GM18507 (cell line): ENCODE data around the gene FAM168A.

Experiments
- DNase-seq: peaks from one replicate; pipeline ENCODE4 v3.0.0; 2011; ENCODE audit warnings: low read depth; ENCODE audit not compliant: insufficient read length; ENCODE audit errors: extremely low spot score
- FAIRE-seq: peaks from 2 replicates; lab custom pipeline; 2011; peaks lifted over from hg19 to GRCh38; lab: Jason Lieb, UNC

Gene FAM168A

GRCh38 chr11:73386016-73386415, 211.9 kb downstream of the FAM168A start:
- no peak for DNase-seq
- peak; percentile 81 for FAIRE-seq

GRCh38 chr11:73384872-73385689, 212.8 kb downstream of the FAM168A start:
- FAIRE-seq: peak; percentile 77
- peak; percentile 55 for DNase-seq

GRCh38 chr11:73384531-73384871, 213.4 kb downstream of the FAM168A start:
- no peak for FAIRE-seq

DNA sequence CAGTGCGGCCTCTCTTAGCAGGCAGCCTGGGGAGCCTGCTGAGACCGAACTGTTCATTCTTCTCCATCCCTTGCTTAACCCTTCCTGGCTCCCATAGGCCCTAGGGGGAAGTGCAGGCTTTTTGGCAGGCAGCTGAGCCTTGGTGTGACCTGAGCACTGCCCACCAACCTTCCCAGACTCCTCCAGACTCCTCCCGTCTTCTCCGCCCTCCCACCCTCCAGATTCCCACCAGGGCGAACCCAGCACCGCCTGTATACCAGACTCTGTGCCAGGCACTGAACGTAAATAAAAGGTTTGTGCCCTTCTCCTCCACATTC, 213.8 kb downstream of the FAM168A start:
- no peak for FAIRE-seq
- no peak for DNase-seq

More at GRCh38 chr11:73384531-73384871, 213.4 kb downstream of the FAM168A start:
- no peak for DNase-seq

DNA sequence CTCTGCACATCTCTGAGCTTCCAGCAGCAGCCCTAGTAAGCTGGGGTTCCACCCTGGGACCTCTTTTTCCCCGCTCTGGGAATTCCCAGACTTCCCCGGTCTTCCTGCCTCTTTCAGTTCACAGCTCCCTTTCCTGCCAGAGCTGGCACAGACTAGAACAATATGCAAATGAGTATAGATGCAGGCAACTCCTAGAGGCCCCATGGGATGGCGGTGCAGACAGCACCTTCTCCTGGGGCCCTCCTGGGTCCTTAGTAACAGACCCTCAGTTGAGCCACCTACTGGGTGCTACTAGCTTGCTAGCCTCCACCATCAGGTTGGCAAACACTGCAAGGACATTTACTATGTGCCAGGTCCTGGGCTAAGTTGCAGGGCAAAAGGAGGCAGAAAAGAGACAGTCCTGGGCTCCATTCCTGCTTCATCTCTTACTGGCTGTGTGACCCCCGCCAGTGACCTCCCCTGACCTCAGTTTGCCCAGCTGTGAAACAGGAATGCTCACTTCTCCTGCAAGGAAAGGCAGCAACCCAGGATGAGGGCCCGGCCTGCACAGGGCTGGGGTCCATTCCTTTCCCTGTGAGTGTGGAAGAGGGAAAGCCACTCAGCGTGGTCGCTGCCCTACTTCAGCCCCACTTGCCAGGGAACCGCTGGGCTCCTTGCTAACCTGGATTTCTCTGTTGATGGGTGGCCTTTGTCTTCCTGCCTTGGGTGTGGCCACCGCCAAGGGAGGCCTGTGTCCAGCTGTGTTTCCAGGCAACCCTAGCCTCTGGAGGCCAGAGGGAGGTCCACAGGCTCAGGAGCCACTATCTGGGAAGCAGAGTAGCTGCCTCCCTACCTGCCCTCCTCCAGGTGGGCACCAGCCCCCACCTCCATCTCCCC, 214.4 kb downstream of the FAM168A start:
- DNase-seq (no peak), FAIRE-seq (peak; percentile 26)

DNA sequence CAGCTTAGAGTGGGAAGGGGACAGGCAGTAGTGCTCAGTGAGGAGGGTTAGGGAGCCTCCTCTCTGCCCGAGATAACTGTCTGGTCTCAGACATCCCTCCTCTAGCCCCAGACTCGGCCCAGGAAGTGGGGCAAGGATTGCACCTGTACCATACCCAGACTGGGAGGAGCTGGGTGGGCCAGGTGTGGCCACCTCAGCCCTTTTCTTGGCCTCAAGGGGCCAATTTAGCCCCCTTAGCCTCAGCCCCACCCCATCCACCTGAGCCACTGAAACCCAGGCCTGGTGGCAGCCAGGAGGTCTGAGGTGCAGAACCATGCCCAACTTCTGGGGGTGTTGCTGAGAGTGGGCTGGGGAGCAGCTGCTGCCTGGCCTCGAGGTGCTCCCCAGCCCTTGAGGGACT, 215.2 kb downstream of the FAM168A start:
- DNase-seq (no peak), FAIRE-seq (no peak)

DNA sequence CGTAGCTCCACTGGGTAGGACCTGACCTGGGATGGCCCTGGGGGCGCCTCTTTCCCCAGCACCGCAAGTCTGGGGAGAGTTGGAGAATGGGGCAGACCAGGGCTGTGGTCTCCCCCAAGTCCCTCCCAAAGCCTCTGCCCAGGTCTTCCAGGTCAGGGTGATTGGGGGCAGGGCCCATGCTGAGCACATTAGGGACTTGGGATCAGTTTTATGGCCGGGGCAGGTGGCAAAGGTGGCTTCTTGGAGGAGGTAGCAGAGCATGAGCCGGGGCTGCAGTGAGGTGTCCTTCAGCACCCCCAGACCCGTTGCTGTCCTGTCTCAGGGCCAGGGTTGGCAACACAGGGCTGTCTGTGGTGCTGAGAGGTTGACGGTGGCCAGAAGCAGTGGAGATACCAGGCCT, 215.7 kb downstream of the FAM168A start:
- FAIRE-seq: no peak
- DNase-seq: no peak

DNA sequence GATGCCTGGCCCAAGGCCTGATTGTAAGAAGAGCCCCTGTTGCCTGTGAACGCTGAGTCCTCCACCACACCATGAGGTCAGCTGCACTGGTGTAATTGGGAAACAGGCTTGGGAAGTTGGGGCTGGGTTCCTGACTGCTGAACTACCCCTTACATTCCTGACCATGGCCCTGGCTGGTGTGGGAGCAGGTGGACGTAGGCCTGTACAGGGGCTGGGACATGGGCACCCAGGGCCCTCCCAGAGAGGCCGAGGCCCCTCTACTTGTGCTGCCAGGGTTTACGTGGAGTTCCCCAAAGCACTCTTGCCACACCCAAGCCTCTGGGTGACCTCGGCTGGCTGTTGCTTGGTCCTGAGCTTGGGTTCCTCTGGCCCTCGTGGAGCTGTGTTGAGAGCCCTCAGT, 216.3 kb downstream of the FAM168A start:
- DNase-seq (no peak), FAIRE-seq (no peak)

- FAIRE-seq: no peak
Measured at GRCh38 chr11:73380897-73381410, 217.0 kb downstream of the FAM168A start.

GRCh38 chr11:73380331-73380730, 217.6 kb downstream of the FAM168A start:
- DNase-seq: no peak
- FAIRE-seq: no peak

More at GRCh38 chr11:73380897-73381410, 217.0 kb downstream of the FAM168A start:
- no peak for DNase-seq

DNA sequence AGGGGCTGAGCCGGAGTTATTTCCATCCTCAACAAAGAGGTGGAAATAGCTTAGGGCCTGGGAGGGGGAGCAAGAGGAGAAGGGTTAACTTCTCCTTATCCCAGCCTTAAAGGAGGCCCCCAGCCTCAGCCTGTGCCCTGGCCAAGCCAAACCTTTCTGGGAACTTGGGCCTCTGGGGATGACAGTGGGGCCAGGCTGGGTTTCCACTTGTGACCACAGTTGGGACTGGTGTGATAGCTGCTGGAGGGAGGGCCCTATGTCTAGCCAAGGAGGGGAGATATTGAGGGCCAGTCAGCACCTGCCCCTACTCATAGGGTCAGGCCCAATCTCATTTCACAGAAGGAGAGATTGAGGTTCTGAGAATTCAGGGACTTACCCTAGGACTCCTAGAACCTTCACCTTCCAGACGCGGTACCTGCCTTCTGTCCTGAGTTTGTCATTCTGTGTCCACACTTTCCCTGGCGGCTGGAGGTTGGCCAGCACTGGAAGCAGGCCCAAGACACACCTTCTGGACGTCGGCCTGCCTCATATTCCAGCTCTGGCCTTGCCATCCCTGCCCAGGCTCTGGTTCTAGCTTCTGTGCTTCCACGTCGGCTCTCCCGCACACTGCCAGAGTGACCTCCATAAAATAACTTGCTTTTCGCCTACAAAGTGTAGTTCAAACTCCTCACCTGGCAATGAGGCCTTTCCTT, 218.6 kb downstream of the FAM168A start:
- DNase-seq: no peak
- no peak for FAIRE-seq

GRCh38 chr11:73376803-73377629, 220.9 kb downstream of the FAM168A start:
- peak; percentile 88 for FAIRE-seq
- peak; percentile 56 for DNase-seq

- FAIRE-seq (peak; percentile 97), DNase-seq (peak; percentile 98)
Measured at GRCh38 chr11:73376160-73376802, 221.6 kb downstream of the FAM168A start, which contains the start of gene RELT. TSS of gene RELT (plus strand) at chr11:73376399. CDS start at chr11:73389137, 12,738 bp downstream.

GRCh38 chr11:73375830-73376159, 222.1 kb downstream of the FAM168A start:
- FAIRE-seq (no peak), DNase-seq (no peak)

DNA sequence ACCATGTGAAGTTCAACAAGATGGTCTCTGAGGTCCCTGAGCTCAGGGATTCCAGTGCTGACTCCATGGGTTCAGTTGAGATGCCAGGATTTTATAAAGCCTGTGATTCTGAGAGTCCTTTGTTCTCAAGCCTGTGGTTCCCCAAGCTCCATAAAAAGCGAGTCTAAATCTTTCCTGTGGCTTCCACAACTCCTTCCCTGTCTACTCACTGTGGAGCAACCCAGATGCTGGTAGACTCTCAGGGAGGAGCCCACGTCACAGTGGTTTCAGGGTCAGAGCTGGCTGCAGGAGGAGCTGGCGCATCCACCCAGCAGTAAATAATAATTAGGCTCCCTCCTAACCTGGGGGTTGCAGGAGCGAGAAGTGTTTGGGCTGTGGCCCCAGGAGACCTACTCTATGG, 223.8 kb downstream of the FAM168A start:
- FAIRE-seq (no peak), DNase-seq (no peak)

- DNase-seq: no peak
- peak; percentile 66 for FAIRE-seq
Measured at GRCh38 chr11:73372375-73372993, 225.4 kb downstream of the FAM168A start.

- no peak for FAIRE-seq
- no peak for DNase-seq
Measured at GRCh38 chr11:73367482-73368024, 230.4 kb downstream of the FAM168A start.

DNA sequence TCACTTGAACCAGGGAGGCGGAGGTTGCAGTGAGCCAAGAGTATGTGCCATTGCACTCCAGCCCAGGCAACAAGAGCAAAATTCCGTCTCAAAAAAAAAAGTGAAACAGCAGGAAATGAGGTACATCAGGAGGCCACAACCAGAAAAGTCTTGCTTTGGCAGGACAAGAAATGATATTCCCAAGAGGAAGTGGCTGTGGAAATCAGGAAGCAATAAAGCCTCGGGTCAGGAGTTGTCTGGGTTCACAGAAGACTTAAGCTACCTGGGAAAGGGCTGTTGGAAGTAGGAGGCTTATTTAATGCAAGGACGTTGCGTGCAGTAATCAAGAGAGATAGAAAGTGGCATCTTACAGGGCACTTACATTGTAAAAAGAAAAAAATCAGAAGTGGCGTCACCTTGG, 231.0 kb downstream of the FAM168A start:
- no peak for DNase-seq
- no peak for FAIRE-seq
